K562 (cell line): ENCODE data around the gene MTPN. TPM values are rescaled to one million over a fixed set of nuclear protein-coding genes. Genes with fewer than 3 reads are reported as not detected.

Source experiments
- JUN ChIP-seq, 2 experiments: sonication (generic) in 1 of 2; formaldehyde crosslinking in 1 of 2; IDR thresholded peaks; 2 replicates each; pipeline versions ENCODE4 v1.6.1 to v1.8.0; 2012 to 2022; ENCODE audit warnings: borderline replicate concordance in 2 of 2, mild to moderate bottlenecking in 2 of 2, improper control_type of control experiment in 1 of 2, low read depth in 1 of 2, low read length in 1 of 2, missing genetic modification reagents in 1 of 2
- MED1 ChIP-seq: sonication (generic); formaldehyde crosslinking; IDR thresholded peaks from 2 replicates; pipeline ENCODE4 v1.8.1; 2023; ENCODE audit warnings: missing genetic modification reagents, borderline replicate concordance
- MYNN ChIP-seq, 2 experiments: sonication (generic); formaldehyde crosslinking in 1 of 2; IDR thresholded peaks; 2 replicates each; pipeline versions ENCODE4 v1.5.0 to v1.6.1; 2016 to 2020; ENCODE audit warnings: antibody characterized with exemption in 1 of 2, missing genetic modification reagents in 1 of 2
- NFXL1 ChIP-seq: fragments of 450-650 bp; formaldehyde crosslinking; IDR thresholded peaks from 2 replicates; pipeline ENCODE4 v1.4.0; 2021; ENCODE audit warnings: mild to moderate bottlenecking
- POLR2AphosphoS5 ChIP-seq: IDR thresholded peaks from 2 replicates; pipeline ENCODE4 v1.6.1; 2011; ENCODE audit warnings: mild to moderate bottlenecking, low read depth, low read length, moderate library complexity; ENCODE audit not compliant: control insufficient read depth, insufficient read depth
- RBM17 ChIP-seq: fragments of 200-400 bp; formaldehyde crosslinking; IDR thresholded peaks from 2 replicates; pipeline ENCODE4 v1.6.1; 2017; ENCODE audit warnings: low read depth, mild to moderate bottlenecking, low read length, borderline replicate concordance
- SMARCE1 ChIP-seq: fragments of 450-650 bp; IDR thresholded peaks from 2 replicates; pipeline ENCODE4 v1.7.1; 2016; ENCODE audit warnings: mild to moderate bottlenecking
- SREBF1 ChIP-seq: fragments of 150-350 bp; IDR thresholded peaks from 2 replicates; pipeline ENCODE4 v1.6.1; 2014; ENCODE audit warnings: antibody characterized with exemption, low read depth, low read length, borderline replicate concordance
- SRSF7 ChIP-seq: fragments of 200-400 bp; formaldehyde crosslinking; optimal IDR thresholded peaks from 2 replicates; pipeline ENCODE3; 2017; ENCODE audit warnings: mild to moderate bottlenecking, low read depth, low read length
- TCF7 ChIP-seq: sonication (generic); IDR thresholded peaks from 2 replicates; pipeline ENCODE4 v1.6.1; 2016; ENCODE audit warnings: antibody characterized with exemption, borderline replicate concordance
- ZC3H4 ChIP-seq: sonication (generic); formaldehyde crosslinking; IDR thresholded peaks from 2 replicates; pipeline ENCODE4 v1.9.0; 2021; ENCODE audit warnings: missing genetic modification reagents, borderline replicate concordance
- polyA plus RNA-seq, 8 experiments: library from polyadenylated mRNA; depleted of rRNA in 4 of 8; stranded (reverse) in 5 of 8; unstranded in 3 of 8; fragments of >200 nt; fragmentation: Nextera tagmentation in 2 of 8; fragmentation: Illumina TruSeq in 1 of 8; extraction: Ambion mirVana in 2 of 8; extraction: Trizol in 1 of 8; gene quantifications; 2 replicates each; pipeline versions ENCODE4 v1.2.1 to v1.2.3, GENCODE V29; 2011 to 2014; ENCODE audit warnings: inconsistent platforms in 1 of 8, missing spikeins in 1 of 8
- total RNA-seq, 7 experiments: library from RNA; depleted of rRNA in 6 of 7; stranded (reverse); fragments of >200 nt in 6 of 7; fragmentation: Illumina TruSeq in 2 of 7; extraction: Trizol in 2 of 7; gene quantifications; 2 replicates each; pipeline versions ENCODE4 v1.2.1 to v1.2.3, GENCODE V29; 2011 to 2021; ENCODE audit warnings: low replicate concordance in 1 of 7
- TF ChIP-seq, protein P1 (sequence below): fragments of 450-650 bp; IDR thresholded peaks from 2 replicates; pipeline ENCODE4 v1.6.1; 2016; ENCODE audit warnings: mild to moderate bottlenecking
- TF ChIP-seq, protein P2 (sequence below): sonication (generic); formaldehyde crosslinking; IDR thresholded peaks from 2 replicates; pipeline ENCODE4 v1.8.0; 2022; ENCODE audit warnings: mild to moderate bottlenecking, missing genetic modification reagents
- TF ChIP-seq, protein P3 (sequence below), 2 experiments: fragments of 450-650 bp in 1 of 2; sonication (generic) in 1 of 2; formaldehyde crosslinking in 1 of 2; IDR thresholded peaks; 2 replicates each; pipeline versions ENCODE4 v1.7.1 to v1.9.0; 2016 to 2022; ENCODE audit warnings: inconsistent platforms in 1 of 2, mild to moderate bottlenecking in 1 of 2, missing genetic modification reagents in 1 of 2

Gene MTPN
- total and polyA plus RNA-seq, 9 of the 15 experiments (the other 6 are each of a cell fraction or from before 2014, with no cell fraction given) = 68.5 to 261 (median 156) TPM

DNA sequence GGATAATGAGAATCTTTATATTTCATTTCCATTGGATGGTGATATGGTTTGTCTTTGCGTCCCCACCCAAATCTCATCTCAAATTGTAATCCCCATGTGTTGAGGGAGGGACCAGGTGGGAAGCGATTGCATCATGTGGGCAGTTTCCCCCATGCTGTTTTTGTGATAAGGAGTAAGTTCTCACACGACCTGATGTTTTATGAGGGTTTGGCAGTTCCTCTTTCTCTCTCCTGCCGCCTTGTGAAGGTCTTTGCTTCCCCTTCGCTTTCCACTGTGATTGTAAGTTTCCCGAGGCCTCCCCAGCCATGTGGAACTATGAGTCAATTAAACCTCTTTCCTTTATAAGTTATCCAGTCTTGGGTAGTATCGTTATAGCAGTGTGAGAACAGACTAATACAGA is 59.4 kb downstream of the MTPN start (continued):
- TF ChIP-seq RBM17 (no peak), POLR2AphosphoS5 (0 out of 2 replicates have a peak, but pooled peaks have one; percentile 36), JUN (IDR thresholded peaks at IDR 0.05; ENCODE audit: borderline replicate concordance, low read depth, low read length) (0 out of 2 replicates have a peak, but pooled peaks have one; percentile 17), JUN (CRISPR knock-in tag; IDR thresholded peaks at IDR 0.05; ENCODE audit: borderline replicate concordance) (no peak), MYNN (IDR thresholded peaks at IDR 0.05) (no peak), MYNN (CRISPR knock-in tag; IDR thresholded peaks at IDR 0.05) (no peak), SMARCE1 (peak; percentile 68; the same call in 1 of the 2 replicates), SREBF1 (no peak), TCF7 (no peak), MED1 (CRISPR knock-in tag) (no peak), ZC3H4 (CRISPR knock-in tag) (no peak), SRSF7 (no peak), NFXL1 (CRISPR knock-in tag) (no peak)
- TF ChIP-seq, protein P1, sequence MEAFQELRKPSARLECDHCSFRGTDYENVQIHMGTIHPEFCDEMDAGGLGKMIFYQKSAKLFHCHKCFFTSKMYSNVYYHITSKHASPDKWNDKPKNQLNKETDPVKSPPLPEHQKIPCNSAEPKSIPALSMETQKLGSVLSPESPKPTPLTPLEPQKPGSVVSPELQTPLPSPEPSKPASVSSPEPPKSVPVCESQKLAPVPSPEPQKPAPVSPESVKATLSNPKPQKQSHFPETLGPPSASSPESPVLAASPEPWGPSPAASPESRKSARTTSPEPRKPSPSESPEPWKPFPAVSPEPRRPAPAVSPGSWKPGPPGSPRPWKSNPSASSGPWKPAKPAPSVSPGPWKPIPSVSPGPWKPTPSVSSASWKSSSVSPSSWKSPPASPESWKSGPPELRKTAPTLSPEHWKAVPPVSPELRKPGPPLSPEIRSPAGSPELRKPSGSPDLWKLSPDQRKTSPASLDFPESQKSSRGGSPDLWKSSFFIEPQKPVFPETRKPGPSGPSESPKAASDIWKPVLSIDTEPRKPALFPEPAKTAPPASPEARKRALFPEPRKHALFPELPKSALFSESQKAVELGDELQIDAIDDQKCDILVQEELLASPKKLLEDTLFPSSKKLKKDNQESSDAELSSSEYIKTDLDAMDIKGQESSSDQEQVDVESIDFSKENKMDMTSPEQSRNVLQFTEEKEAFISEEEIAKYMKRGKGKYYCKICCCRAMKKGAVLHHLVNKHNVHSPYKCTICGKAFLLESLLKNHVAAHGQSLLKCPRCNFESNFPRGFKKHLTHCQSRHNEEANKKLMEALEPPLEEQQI = peak; percentile 98
- TF ChIP-seq, protein P2, sequence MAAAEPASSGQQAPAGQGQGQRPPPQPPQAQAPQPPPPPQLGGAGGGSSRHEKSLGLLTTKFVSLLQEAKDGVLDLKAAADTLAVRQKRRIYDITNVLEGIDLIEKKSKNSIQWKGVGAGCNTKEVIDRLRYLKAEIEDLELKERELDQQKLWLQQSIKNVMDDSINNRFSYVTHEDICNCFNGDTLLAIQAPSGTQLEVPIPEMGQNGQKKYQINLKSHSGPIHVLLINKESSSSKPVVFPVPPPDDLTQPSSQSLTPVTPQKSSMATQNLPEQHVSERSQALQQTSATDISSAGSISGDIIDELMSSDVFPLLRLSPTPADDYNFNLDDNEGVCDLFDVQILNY (CRISPR knock-in tag) = no peak
- TF ChIP-seq, protein P3, sequence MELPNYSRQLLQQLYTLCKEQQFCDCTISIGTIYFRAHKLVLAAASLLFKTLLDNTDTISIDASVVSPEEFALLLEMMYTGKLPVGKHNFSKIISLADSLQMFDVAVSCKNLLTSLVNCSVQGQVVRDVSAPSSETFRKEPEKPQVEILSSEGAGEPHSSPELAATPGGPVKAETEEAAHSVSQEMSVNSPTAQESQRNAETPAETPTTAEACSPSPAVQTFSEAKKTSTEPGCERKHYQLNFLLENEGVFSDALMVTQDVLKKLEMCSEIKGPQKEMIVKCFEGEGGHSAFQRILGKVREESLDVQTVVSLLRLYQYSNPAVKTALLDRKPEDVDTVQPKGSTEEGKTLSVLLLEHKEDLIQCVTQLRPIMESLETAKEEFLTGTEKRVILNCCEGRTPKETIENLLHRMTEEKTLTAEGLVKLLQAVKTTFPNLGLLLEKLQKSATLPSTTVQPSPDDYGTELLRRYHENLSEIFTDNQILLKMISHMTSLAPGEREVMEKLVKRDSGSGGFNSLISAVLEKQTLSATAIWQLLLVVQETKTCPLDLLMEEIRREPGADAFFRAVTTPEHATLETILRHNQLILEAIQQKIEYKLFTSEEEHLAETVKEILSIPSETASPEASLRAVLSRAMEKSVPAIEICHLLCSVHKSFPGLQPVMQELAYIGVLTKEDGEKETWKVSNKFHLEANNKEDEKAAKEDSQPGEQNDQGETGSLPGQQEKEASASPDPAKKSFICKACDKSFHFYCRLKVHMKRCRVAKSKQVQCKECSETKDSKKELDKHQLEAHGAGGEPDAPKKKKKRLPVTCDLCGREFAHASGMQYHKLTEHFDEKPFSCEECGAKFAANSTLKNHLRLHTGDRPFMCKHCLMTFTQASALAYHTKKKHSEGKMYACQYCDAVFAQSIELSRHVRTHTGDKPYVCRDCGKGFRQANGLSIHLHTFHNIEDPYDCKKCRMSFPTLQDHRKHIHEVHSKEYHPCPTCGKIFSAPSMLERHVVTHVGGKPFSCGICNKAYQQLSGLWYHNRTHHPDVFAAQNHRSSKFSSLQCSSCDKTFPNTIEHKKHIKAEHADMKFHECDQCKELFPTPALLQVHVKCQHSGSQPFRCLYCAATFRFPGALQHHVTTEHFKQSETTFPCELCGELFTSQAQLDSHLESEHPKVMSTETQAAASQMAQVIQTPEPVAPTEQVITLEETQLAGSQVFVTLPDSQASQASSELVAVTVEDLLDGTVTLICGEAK (IDR thresholded peaks at IDR 0.05) = no peak
- TF ChIP-seq, protein P3 (CRISPR knock-in tag; IDR thresholded peaks at IDR 0.05) = no peak
